Mucosa of rectum (tissue), 2 donors: ENCODE data around the gene GINM1.

Source experiments
- H3K27ac ChIP-seq, 2 donors: one replicate each; pipeline ENCODE4 v1.7.0; 2013; ENCODE audit warnings: inconsistent platforms in 2 of 2, low read depth in 2 of 2, low read length in 2 of 2
- H3K27me3 ChIP-seq, 2 donors: one replicate each; pipeline ENCODE4 v1.7.0; 2013; ENCODE audit warnings: low read length in 2 of 2; ENCODE audit not compliant: control insufficient read depth in 2 of 2, insufficient read depth in 2 of 2
- H3K36me3 ChIP-seq, 2 donors: one replicate each; pipeline ENCODE4 v1.7.0; 2013; ENCODE audit warnings: low read length in 2 of 2; ENCODE audit not compliant: control insufficient read depth in 2 of 2, insufficient read depth in 2 of 2
- H3K4me1 ChIP-seq, 2 donors: one replicate each; pipeline ENCODE4 v1.7.0; 2013; ENCODE audit warnings: low read length in 2 of 2, mild to moderate bottlenecking in 1 of 2; ENCODE audit not compliant: control insufficient read depth in 2 of 2, insufficient read depth in 2 of 2
- H3K4me3 ChIP-seq, 2 donors: one replicate each; pipeline ENCODE4 v1.7.0; 2013; ENCODE audit warnings: low read length in 2 of 2
- H3K9ac ChIP-seq, 2 donors: one replicate each; pipeline ENCODE4 v1.7.0; 2013; ENCODE audit warnings: low read length in 2 of 2, low read depth in 1 of 2, mild to moderate bottlenecking in 1 of 2
- H3K9me3 ChIP-seq, 2 donors: one replicate each; pipeline ENCODE4 v1.7.0; 2013; ENCODE audit warnings: low read length in 2 of 2; ENCODE audit not compliant: control insufficient read depth in 2 of 2
- donor health status: healthy.
- donor health status: Normal muscosa, but diverticular disease.

Gene GINM1

GRCh38 chr6:149565527-149566409 lies at the start of gene GINM1:
Gene GINM1, plus strand, starts transcription at chr6:149566375. Its CDS starts 40 bp downstream, at chr6:149566415.
- Histone ChIP-seq H3K27ac (peak within 1 kb of the TSS; percentile 89), H3K9ac (peak within 1 kb of the TSS; percentile 84 to 96), H3K4me3 (peak within 1 kb of the TSS; percentile 87 to 91), H3K36me3 (no peaks in the 10 kb centered on the region), H3K4me1 (peaks cover 6 to 12% of the 10 kb centered on the region in 2 donors), H3K27me3 (peaks cover 0 to 4% of the 10 kb centered on the region in 2 donors), H3K9me3 (no peaks in the 10 kb centered on the region)

GRCh38 chr6:149529650-149530049 lies 36.5 kb upstream of the GINM1 start:
- Histone ChIP-seq H3K36me3 (peaks cover 58 to 60% of the 10 kb centered on the region in 2 donors), H3K4me3 (no peak overlapping the region), H3K9ac (no peak overlapping the region), H3K4me1 (no peaks in the 10 kb centered on the region), H3K9me3 (no peaks in the 10 kb centered on the region), H3K27ac (no peak overlapping the region), H3K27me3 (no peaks in the 10 kb centered on the region)

- Histone ChIP-seq H3K9ac (no peak overlapping the region), H3K27ac (no peak overlapping the region), H3K4me1 (no peaks in the 10 kb centered on the region), H3K4me3 (no peak overlapping the region), H3K9me3 (no peaks in the 10 kb centered on the region), H3K36me3 (peaks cover 64 to 66% of the 10 kb centered on the region in 2 donors), H3K27me3 (no peaks in the 10 kb centered on the region)
These were observed 31.4 kb upstream of the GINM1 start for GRCh38 chr6:149534742-149535141.

- H3K4me3 ChIP-seq: no peak overlapping the region
- peaks cover 21 to 33% of the 10 kb centered on the region in 2 donors for H3K36me3 ChIP-seq
These were observed 25.0 kb upstream of the GINM1 start for GRCh38 chr6:149541139-149541538.

GRCh38 chr6:149544646-149545257 lies 21.4 kb upstream of the GINM1 start:
- H3K36me3 ChIP-seq: peaks cover 2 to 10% of the 10 kb centered on the region in 2 donors
- H3K27me3 ChIP-seq: no peaks in the 10 kb centered on the region
- H3K9me3 ChIP-seq: no peaks in the 10 kb centered on the region
- H3K27ac ChIP-seq: peak overlapping the region; percentile 93 to 96
- H3K4me3 ChIP-seq: peak overlapping the region; percentile 94 to 99
- peaks cover 10 to 16% of the 10 kb centered on the region in 2 donors for H3K4me1 ChIP-seq
- peak overlapping the region; percentile 87 to 99 for H3K9ac ChIP-seq

More at GRCh38 chr6:149541139-149541538, 25.0 kb upstream of the GINM1 start:
- no peaks in the 10 kb centered on the region for H3K27me3 ChIP-seq
- peaks cover 10 to 13% of the 10 kb centered on the region in 2 donors for H3K4me1 ChIP-seq
- no peak overlapping the region for H3K27ac ChIP-seq
- no peaks in the 10 kb centered on the region for H3K9me3 ChIP-seq
- H3K9ac ChIP-seq: no peak overlapping the region

GRCh38 chr6:149545258-149545753 lies 20.9 kb upstream of the GINM1 start:
- Histone ChIP-seq H3K36me3 (peaks cover 2 to 7% of the 10 kb centered on the region in 2 donors), H3K9me3 (no peaks in the 10 kb centered on the region), H3K4me3 (peak overlapping the region; percentile 94 to 99), H3K27ac (peak overlapping the region; percentile 93 to 96), H3K9ac (peak overlapping the region; percentile 87 to 99), H3K27me3 (no peaks in the 10 kb centered on the region), H3K4me1 (peaks cover 10 to 16% of the 10 kb centered on the region in 2 donors)

- Histone ChIP-seq H3K27me3 (no peaks in the 10 kb centered on the region), H3K4me1 (peaks cover 10 to 16% of the 10 kb centered on the region in 2 donors), H3K9ac (peak within 1 kb of the TSS; percentile 87 to 99), H3K36me3 (peaks cover 0 to under 1% of the 10 kb centered on the region in 2 donors), H3K4me3 (peak within 1 kb of the TSS; percentile 94 to 99), H3K27ac (peak within 1 kb of the TSS; percentile 93 to 96), H3K9me3 (no peaks in the 10 kb centered on the region)
These were observed 20.3 kb upstream of the GINM1 start, which contains the start of gene PPIL4 for GRCh38 chr6:149545754-149546471. Gene PPIL4, minus strand, starts transcription at chr6:149546043. Its CDS starts 38 bp downstream, at chr6:149546005.

GRCh38 chr6:149551920-149552319 lies 14.3 kb upstream of the GINM1 start:
- no peaks in the 10 kb centered on the region for H3K9me3 ChIP-seq
- peaks cover 0 to 4% of the 10 kb centered on the region in 2 donors for H3K27me3 ChIP-seq
- H3K9ac ChIP-seq: no peak overlapping the region
- no peaks in the 10 kb centered on the region for H3K36me3 ChIP-seq
- no peak overlapping the region for H3K27ac ChIP-seq
- H3K4me1 ChIP-seq: no peaks in the 10 kb centered on the region
- H3K4me3 ChIP-seq: no peak overlapping the region

- peaks cover 3 to 4% of the 10 kb centered on the region in 2 donors for H3K27me3 ChIP-seq
- H3K9ac ChIP-seq: no peak overlapping the region
- no peaks in the 10 kb centered on the region for H3K9me3 ChIP-seq
- H3K36me3 ChIP-seq: no peaks in the 10 kb centered on the region
- H3K4me1 ChIP-seq: no peaks in the 10 kb centered on the region
- no peak overlapping the region for H3K4me3 ChIP-seq
- H3K27ac ChIP-seq: no peak overlapping the region
These were observed 8.1 kb upstream of the GINM1 start for GRCh38 chr6:149558029-149558428.
